ENCODE measurements around the gene COG3. TPM values are rescaled to one million over a fixed set of nuclear protein-coding genes. Genes with fewer than 3 reads are reported as not detected.

COG3 gene
- total RNA-seq, 1 donor from 2014 or later: 38.3 TPM

DNA sequence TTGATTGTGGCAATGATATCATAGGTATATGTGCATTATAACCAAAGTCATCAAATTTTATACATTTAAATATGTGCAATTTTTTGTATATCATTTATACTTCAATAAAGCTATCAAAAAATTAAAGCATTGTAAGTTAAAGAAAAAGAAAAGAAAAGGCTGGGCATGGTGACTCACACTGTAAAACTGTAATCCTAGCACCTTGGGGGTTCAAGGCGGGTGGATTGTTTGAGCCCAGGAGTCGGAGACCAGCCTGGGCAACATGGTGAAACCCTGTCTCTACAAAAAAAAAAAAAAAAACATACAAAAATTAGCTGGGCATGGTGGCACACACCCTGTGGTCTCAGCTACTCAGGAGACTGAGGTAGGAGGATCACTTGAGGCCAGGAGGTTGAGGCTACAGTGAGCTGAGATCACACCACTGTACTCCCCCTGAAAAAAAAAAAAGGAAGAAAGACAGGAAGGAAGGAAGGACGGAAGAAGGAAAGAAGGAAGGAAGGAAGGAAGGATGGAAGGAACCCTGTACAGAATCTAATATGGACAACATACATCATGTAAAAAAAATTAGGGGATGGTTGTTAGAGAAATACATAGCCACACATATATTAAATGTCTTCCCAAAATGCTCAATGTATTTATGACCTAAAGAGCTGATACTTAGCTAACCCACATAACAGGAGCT, 24.8 kb upstream of the COG3 start:
- no peak for DNase-seq (ENCODE audit: low spot score in 2 of 2, unreplicated experiment in 2 of 2)
- Mint-ChIP-seq H3K27me3 (ENCODE audit: low read depth) (no peaks in the 10 kb centered on the region), H3K27ac (no peak overlapping the region), H3K9me3 (no peaks in the 10 kb centered on the region), H3K4me1 (no peaks in the 10 kb centered on the region), H3K36me3 (no peaks in the 10 kb centered on the region), H3K4me3 (no peak overlapping the region)
- no peak for TF ChIP-seq CTCF (IDR thresholded peaks at IDR 0.05; ENCODE audit: unreplicated experiment)

DNA sequence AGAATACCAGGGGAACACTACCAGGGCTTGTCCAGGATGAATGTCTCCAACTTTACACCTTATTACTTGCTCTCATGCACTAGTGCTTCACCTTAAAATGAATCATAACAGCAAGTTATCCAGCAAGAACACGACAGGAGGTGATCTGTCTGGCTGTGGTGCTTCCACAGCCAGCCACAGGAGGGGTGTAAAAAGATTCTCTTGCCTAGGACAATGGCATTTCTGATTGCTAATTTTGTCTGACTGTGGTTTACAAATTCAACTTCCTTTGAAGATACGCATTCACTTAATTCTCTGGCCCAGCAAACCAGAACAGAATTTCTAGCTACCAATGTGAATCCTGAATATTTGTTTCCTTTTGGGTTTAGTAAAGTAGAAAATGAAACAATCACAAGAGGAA, 23.1 kb upstream of the COG3 start:
- Mint-ChIP-seq H3K9me3 (no peaks in the 10 kb centered on the region), H3K27me3 (ENCODE audit: low read depth) (peaks cover 8% of the 10 kb centered on the region), H3K27ac (no peak overlapping the region), H3K36me3 (no peaks in the 10 kb centered on the region), H3K4me1 (no peaks in the 10 kb centered on the region), H3K4me3 (no peak overlapping the region)
- no peak for DNase-seq (ENCODE audit: low spot score in 2 of 2, unreplicated experiment in 2 of 2)
- no peak for TF ChIP-seq CTCF (IDR thresholded peaks at IDR 0.05; ENCODE audit: unreplicated experiment)

GRCh38 chr13:45445053-45445452, 19.7 kb upstream of the COG3 start:
- Mint-ChIP-seq H3K9me3 (no peaks in the 10 kb centered on the region), H3K36me3 (no peaks in the 10 kb centered on the region), H3K27me3 (ENCODE audit: low read depth) (peaks cover 19% of the 10 kb centered on the region), H3K4me3 (no peak overlapping the region), H3K27ac (no peak overlapping the region), H3K4me1 (no peaks in the 10 kb centered on the region)
- no peak for TF ChIP-seq CTCF (IDR thresholded peaks at IDR 0.05; ENCODE audit: unreplicated experiment)
- DNase-seq (ENCODE audit: low spot score in 2 of 2, unreplicated experiment in 2 of 2): no peak

DNA sequence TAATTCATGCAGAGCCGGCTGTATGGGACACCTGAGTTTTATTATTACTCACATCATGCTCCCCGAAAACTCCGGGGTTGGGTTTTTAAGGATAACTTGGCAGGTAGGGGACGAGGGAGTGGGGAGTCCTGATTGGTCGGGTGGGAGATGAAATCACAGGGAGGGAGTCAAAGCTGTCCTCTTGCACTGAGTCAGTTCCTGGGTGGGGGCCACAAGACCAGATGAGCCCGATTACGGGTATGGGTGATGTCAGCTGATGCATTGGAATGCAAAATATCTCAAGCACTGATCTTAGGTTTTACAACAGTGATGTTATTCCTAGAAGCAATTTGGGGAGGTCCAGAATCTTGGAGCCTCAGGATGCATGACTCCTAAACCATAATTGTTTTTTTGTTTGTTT, 18.6 kb upstream of the COG3 start:
- TF ChIP-seq CTCF (IDR thresholded peaks at IDR 0.05; ENCODE audit: unreplicated experiment): no peak
- Mint-ChIP-seq H3K27me3 (ENCODE audit: low read depth) (peaks cover 19% of the 10 kb centered on the region), H3K9me3 (no peaks in the 10 kb centered on the region), H3K4me3 (no peak overlapping the region), H3K36me3 (no peaks in the 10 kb centered on the region), H3K4me1 (no peaks in the 10 kb centered on the region), H3K27ac (no peak overlapping the region)
- no peak for DNase-seq (ENCODE audit: low spot score in 2 of 2, unreplicated experiment in 2 of 2)

GRCh38 chr13:45447050-45447661, 17.6 kb upstream of the COG3 start:
- DNase-seq (ENCODE audit: low spot score in 2 of 2, unreplicated experiment in 2 of 2): no peak
- Mint-ChIP-seq H3K36me3 (no peaks in the 10 kb centered on the region), H3K27ac (no peak overlapping the region), H3K4me1 (no peaks in the 10 kb centered on the region), H3K27me3 (ENCODE audit: low read depth) (peaks cover 19% of the 10 kb centered on the region), H3K9me3 (no peaks in the 10 kb centered on the region), H3K4me3 (no peak overlapping the region)
- no peak for TF ChIP-seq CTCF (IDR thresholded peaks at IDR 0.05; ENCODE audit: unreplicated experiment)
